ENCODE results near the gene ZNHIT6. TPM values are rescaled to one million over a fixed set of nuclear protein-coding genes. Genes with fewer than 3 reads are reported as not detected.

ZNHIT6 gene
- total RNA-seq, 1 donor from 2014 or later: 9.4 TPM

Other genes starting within 250 kb of the ZNHIT6 start
- 36.8 and 45.9 TPM in 2 replicates for gene DDAH1, start 243.3 kb downstream of the ZNHIT6 start, total RNA-seq
- 83.7 and 169 TPM in 2 replicates for gene CCN1, start 127.7 kb downstream of the ZNHIT6 start, total RNA-seq

All from dermis microvascular lymphatic vessel endothelial cell (primary cell).